SH-SY5Y (cell line): ENCODE measurements around the gene DCAF8L2.

Source experiments
- GATA2 ChIP-seq: IDR thresholded peaks from 2 replicates; pipeline ENCODE4 v1.6.1; 2011; ENCODE audit warnings: mild to moderate bottlenecking, low read depth, low read length
- GATA3 ChIP-seq: IDR thresholded peaks from 2 replicates; pipeline ENCODE4 v1.6.1; 2011; ENCODE audit warnings: low read depth, mild to moderate bottlenecking, low read length, moderate library complexity

DNA sequence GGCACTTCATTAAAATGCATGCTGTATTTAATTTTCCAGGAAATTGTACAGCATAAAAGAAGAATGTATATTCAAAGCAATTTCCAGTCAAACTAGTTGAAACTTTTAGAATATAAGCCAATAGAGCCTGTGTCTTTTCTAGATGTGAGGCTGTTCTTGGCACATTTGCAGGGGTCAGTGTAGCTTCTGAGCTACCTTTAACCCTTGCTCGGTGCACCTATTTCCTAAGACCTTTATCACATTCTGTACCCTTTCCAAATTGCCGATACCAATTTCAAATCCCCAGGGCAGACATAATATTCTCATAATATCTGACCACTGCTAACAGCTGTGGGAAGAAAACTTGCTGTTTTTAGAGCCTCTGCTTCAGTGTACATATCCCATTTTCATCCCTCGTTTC is 43.2 kb downstream of the DCAF8L2 start:
- no peak for TF ChIP-seq GATA2
- no peak for TF ChIP-seq GATA3
